Endodermal cell (in vitro differentiated cells): ENCODE results near the gene TKT. TPM values are rescaled to one million over a fixed set of nuclear protein-coding genes. Genes with fewer than 3 reads are reported as not detected.

Source experiments
- DNase-seq: peaks from one replicate; pipeline ENCODE4 v3.0.0-alpha.2; 2017
- H3K27ac ChIP-seq: 2 replicates; pipeline ENCODE4 v1.5.1; 2013; ENCODE audit warnings: mild to moderate bottlenecking, low read depth, low read length, moderate library complexity
- H3K27me3 ChIP-seq: 2 replicates; pipeline ENCODE4 v1.6.1; 2013; ENCODE audit warnings: mild to moderate bottlenecking, low read length, moderate library complexity; ENCODE audit not compliant: insufficient read depth, control insufficient read depth, poor library complexity, severe bottlenecking
- H3K36me3 ChIP-seq: 2 replicates; pipeline ENCODE4 v1.7.0; 2013; ENCODE audit warnings: mild to moderate bottlenecking, low read length, moderate library complexity; ENCODE audit not compliant: control insufficient read depth, insufficient read depth
- H3K4me1 ChIP-seq: one replicate; pipeline ENCODE4 v1.7.0; 2013; ENCODE audit warnings: low read length; ENCODE audit not compliant: control insufficient read depth, insufficient read depth
- H3K4me3 ChIP-seq: 2 replicates; pipeline ENCODE4 v1.5.1; 2013; ENCODE audit warnings: mild to moderate bottlenecking, low read length, moderate library complexity
- H3K9ac ChIP-seq: 2 replicates; pipeline ENCODE4 v1.6.1; 2013; ENCODE audit warnings: mild to moderate bottlenecking, low read length, moderate library complexity; ENCODE audit not compliant: poor library complexity, severe bottlenecking; ENCODE audit errors: extremely low read depth
- H3K9me3 ChIP-seq: 2 replicates; pipeline ENCODE4 v1.6.1; 2013; ENCODE audit warnings: mild to moderate bottlenecking, low read length, moderate library complexity; ENCODE audit not compliant: control insufficient read depth
- H3K27ac Mint-ChIP-seq: 2 replicates; pipeline ENCODE4 v1.8.0; 2020; ENCODE audit warnings: mixed read lengths
- H3K27me3 Mint-ChIP-seq: 2 replicates; pipeline ENCODE4 v1.8.0; 2021; ENCODE audit warnings: mild to moderate bottlenecking, mixed read lengths; ENCODE audit not compliant: insufficient read depth
- H3K36me3 Mint-ChIP-seq: 2 replicates; pipeline ENCODE4 v1.8.0; 2020; ENCODE audit warnings: low read depth, mixed read lengths
- H3K4me1 Mint-ChIP-seq: 2 replicates; pipeline ENCODE4 v1.8.0; 2020; ENCODE audit warnings: mixed read lengths
- H3K4me3 Mint-ChIP-seq: 2 replicates; pipeline ENCODE4 v1.8.0; 2020; ENCODE audit warnings: mild to moderate bottlenecking, moderate library complexity, mixed read lengths
- H3K9me3 Mint-ChIP-seq: 2 replicates; pipeline ENCODE4 v1.8.0; 2020; ENCODE audit warnings: mild to moderate bottlenecking, mixed read lengths
- CTCF ChIP-seq: fragments of 200-600 bp; sonication (generic); conservative IDR thresholded peaks from 2 replicates; pipeline ENCODE4 v1.5.0; 2021; ENCODE audit warnings: antibody characterized with exemption, mild to moderate bottlenecking
- WGBS, 2 experiments: methylation state at CpG; one replicate each; pipeline versions ENCODE4 v1.1.5 to v1.1.7; 2013; ENCODE audit warnings: missing lambda C conversion rate in 2 of 2, mixed read lengths in 1 of 2; ENCODE audit not compliant: insufficient coverage in 1 of 2, insufficient read length in 1 of 2; 5-methylcytosine and 5-hydroxymethylcytosine counted together
- total RNA-seq, 2 donors: library from RNA; stranded (reverse); fragmentation: NEBNext Ultra II Directional in 1 of 2; extraction: Animal tissue kit (Norgen Biotek cat#: 25700) in 1 of 2; gene quantifications; 2 replicates in 1 of 2; 3 replicates in 1 of 2; pipeline ENCODE4 v1.2.1, GENCODE V29; 2021

Gene TKT
- total RNA-seq, 2 donors from 2014 or later, result 373 to 472 TPM

GRCh38 chr3:53179580-53179979 lies 76.2 kb downstream of the TKT start:
- Mint-ChIP-seq H3K27me3 (no peaks in the 10 kb centered on the region), H3K27ac (no peak overlapping the region), H3K4me1 (no peaks in the 10 kb centered on the region)

GRCh38 chr3:53178246-53178645 lies 77.6 kb downstream of the TKT start:
- no peak for DNase-seq
- H3K4me3 Mint-ChIP-seq, result no peak overlapping the region

More at GRCh38 chr3:53179580-53179979, 76.2 kb downstream of the TKT start:
- Mint-ChIP-seq H3K4me3 (no peak overlapping the region), H3K36me3 (peaks cover 14% of the 10 kb centered on the region), H3K9me3 (no peaks in the 10 kb centered on the region)
- DNase-seq, result no peak
- Histone ChIP-seq H3K9ac (no peak overlapping the region), H3K27ac (no peak overlapping the region), H3K9me3 (no peaks in the 10 kb centered on the region), H3K36me3 (peaks cover 6% of the 10 kb centered on the region), H3K4me3 (no peak overlapping the region), H3K27me3 (no peaks in the 10 kb centered on the region), H3K4me1 (no peaks in the 10 kb centered on the region)
- TF ChIP-seq CTCF, result no peak
- 95 to 97% methylated on average over 14 to 20 of the region's 20 CpGs for WGBS, 2 experiments

GRCh38 chr3:53175613-53176540 lies 79.9 kb downstream of the TKT start:
- no peaks in the 10 kb centered on the region for H3K27me3 ChIP-seq
- H3K4me3 ChIP-seq, result no peak overlapping the region
- peaks cover 3% of the 10 kb centered on the region for H3K36me3 ChIP-seq
- Mint-ChIP-seq H3K27me3 (no peaks in the 10 kb centered on the region), H3K4me3 (no peak overlapping the region), H3K36me3 (peaks cover 4% of the 10 kb centered on the region), H3K9me3 (no peaks in the 10 kb centered on the region), H3K4me1 (peaks cover 9% of the 10 kb centered on the region), H3K27ac (no peak overlapping the region)
- H3K9ac ChIP-seq, result no peak overlapping the region
- H3K27ac ChIP-seq, result no peak overlapping the region
- DNase-seq, result no peak
- no peaks in the 10 kb centered on the region for H3K9me3 ChIP-seq
- WGBS, 2 experiments, result 89 to 92% methylated on average over 8 to 9 of the region's 9 CpGs
- no peak for TF ChIP-seq CTCF
- H3K4me1 ChIP-seq, result no peaks in the 10 kb centered on the region

More at GRCh38 chr3:53178246-53178645, 77.6 kb downstream of the TKT start:
- TF ChIP-seq CTCF, result no peak
- Mint-ChIP-seq H3K27ac (no peak overlapping the region), H3K4me1 (no peaks in the 10 kb centered on the region), H3K27me3 (no peaks in the 10 kb centered on the region), H3K9me3 (no peaks in the 10 kb centered on the region), H3K36me3 (peaks cover 11% of the 10 kb centered on the region)
- H3K36me3 ChIP-seq, result peaks cover 4% of the 10 kb centered on the region
- H3K4me3 ChIP-seq, result no peak overlapping the region
- H3K4me1 ChIP-seq, result no peaks in the 10 kb centered on the region
- 87 to 88% methylated on average over 7 to 15 of the region's 15 CpGs for WGBS, 2 experiments
- H3K27ac ChIP-seq, result no peak overlapping the region
- H3K27me3 ChIP-seq, result no peaks in the 10 kb centered on the region
- no peaks in the 10 kb centered on the region for H3K9me3 ChIP-seq
- no peak overlapping the region for H3K9ac ChIP-seq

Other genes starting within 250 kb of the TKT start
- 10 to 100 TPM in 1 of 2 donors, 1 to 10 TPM in 1; 6.9 to 10.3 TPM for gene SFMBT1, start 209.9 kb downstream of the TKT start, total RNA-seq
- gene RFT1, start 125.6 kb downstream of the TKT start, total RNA-seq, result 10 to 100 TPM; 29.3 to 35.2 TPM
- gene PRKCD, start 94.8 kb downstream of the TKT start, total RNA-seq, result 10 to 100 TPM; 19.9 to 26.6 TPM
- gene DCP1A, start 91.5 kb upstream of the TKT start, total RNA-seq, result 10 to 100 TPM; 26.8 to 36.3 TPM
- gene CACNA1D, start 238.6 kb upstream of the TKT start, total RNA-seq, result 1 to 10 TPM; 2.2 to 3.8 TPM